Neuronal stem cell (in vitro differentiated cells): ENCODE measurements around the gene OVCA2.

Source experiments
- DNase-seq: peaks from one replicate; pipeline ENCODE4 v3.0.0-alpha.2; 2013; ENCODE audit warnings: low spot score
- H2AFZ ChIP-seq: one replicate; pipeline ENCODE4 v1.6.1; 2013; ENCODE audit warnings: mild to moderate bottlenecking, low read length, inconsistent platforms
- H2AK5ac ChIP-seq: 2 replicates; pipeline ENCODE4 v1.6.1; 2013; ENCODE audit warnings: low read depth, mild to moderate bottlenecking, inconsistent platforms, low read length, moderate library complexity, mixed read lengths
- H2BK120ac ChIP-seq: 2 replicates; pipeline ENCODE4 v1.6.1; 2013; ENCODE audit warnings: low read depth, mild to moderate bottlenecking, inconsistent platforms, low read length, moderate library complexity, mixed read lengths
- H2BK12ac ChIP-seq: one replicate; pipeline ENCODE4 v1.6.1; 2013; ENCODE audit warnings: low read length, inconsistent platforms
- H2BK15ac ChIP-seq: 2 replicates; pipeline ENCODE4 v1.6.1; 2013; ENCODE audit warnings: mild to moderate bottlenecking, low read length, inconsistent platforms, mixed read lengths
- H2BK5ac ChIP-seq: one replicate; pipeline ENCODE4 v1.6.1; 2013; ENCODE audit warnings: inconsistent platforms, mild to moderate bottlenecking, low read length, moderate library complexity
- H3K14ac ChIP-seq: one replicate; pipeline ENCODE4 v1.6.1; 2013; ENCODE audit warnings: low read length, inconsistent platforms
- H3K18ac ChIP-seq: 2 replicates; pipeline ENCODE4 v1.6.1; 2013; ENCODE audit warnings: low read length, inconsistent platforms
- H3K23ac ChIP-seq: 2 replicates; pipeline ENCODE4 v1.6.1; 2013; ENCODE audit warnings: low read depth, mild to moderate bottlenecking, mixed read lengths, low read length, inconsistent platforms; ENCODE audit not compliant: poor library complexity
- H3K27ac ChIP-seq: replicated peaks from 3 replicates; pipeline ENCODE4 v1.5.1; 2013; ENCODE audit warnings: low read length, inconsistent platforms
- H3K27me3 ChIP-seq, 3 experiments: 2 replicates each; pipeline ENCODE4 v1.6.1; 2013; ENCODE audit warnings: low read length in 3 of 3, mild to moderate bottlenecking in 2 of 3, inconsistent platforms in 1 of 3, low read depth in 1 of 3, mixed read lengths in 1 of 3, moderate library complexity in 1 of 3; ENCODE audit not compliant: control insufficient read depth in 3 of 3, insufficient read depth in 3 of 3
- H3K36me3 ChIP-seq, 2 donors: replicated peaks in 1 of 2; 2 replicates each; pipeline ENCODE4 v1.6.1; 2013; ENCODE audit warnings: low read length in 2 of 2; ENCODE audit not compliant: control insufficient read depth in 2 of 2, insufficient read depth in 2 of 2
- H3K4ac ChIP-seq: 2 replicates; pipeline ENCODE4 v1.6.1; 2013; ENCODE audit warnings: inconsistent platforms, mild to moderate bottlenecking, low read length, moderate library complexity
- H3K4me1 ChIP-seq, 2 donors: 1 replicate in 1 of 2; 2 replicates in 1 of 2; pipeline ENCODE4 v1.6.1; 2013; ENCODE audit warnings: low read length in 2 of 2, low read depth in 1 of 2; ENCODE audit not compliant: control insufficient read depth in 2 of 2, insufficient read depth in 1 of 2
- H3K4me2 ChIP-seq: one replicate; pipeline ENCODE4 v1.6.1; 2013; ENCODE audit warnings: mild to moderate bottlenecking, low read length, inconsistent platforms; ENCODE audit not compliant: insufficient read depth, poor library complexity, severe bottlenecking
- H3K4me3 ChIP-seq, 2 donors: 2 replicates each; pipeline ENCODE4 v1.5.1; 2013; ENCODE audit warnings: low read length in 2 of 2, mild to moderate bottlenecking in 2 of 2, inconsistent platforms in 1 of 2, moderate library complexity in 1 of 2
- H3K79me1 ChIP-seq: one replicate; pipeline ENCODE4 v1.6.1; 2013; ENCODE audit warnings: low read depth, mild to moderate bottlenecking, inconsistent platforms, low read length, moderate library complexity
- H3K9ac ChIP-seq: one replicate; pipeline ENCODE4 v1.6.1; 2013; ENCODE audit warnings: mild to moderate bottlenecking, low read depth, low read length, inconsistent platforms; ENCODE audit not compliant: poor library complexity
- H3K9me3 ChIP-seq, 2 donors: replicated peaks in 1 of 2; 2 replicates each; pipeline versions ENCODE3 to v1.6.1; 2013; ENCODE audit warnings: low read length in 2 of 2, mild to moderate bottlenecking in 2 of 2, inconsistent platforms in 1 of 2, low read depth in 1 of 2, mixed read lengths in 1 of 2, moderate library complexity in 1 of 2; ENCODE audit not compliant: control insufficient read depth in 2 of 2, insufficient read depth in 1 of 2
- H4K8ac ChIP-seq: one replicate; pipeline ENCODE4 v1.6.1; 2013; ENCODE audit warnings: low read depth, mild to moderate bottlenecking, inconsistent platforms, low read length, moderate library complexity
- H4K91ac ChIP-seq: one replicate; pipeline ENCODE4 v1.6.1; 2013; ENCODE audit warnings: low read length, low read depth, mild to moderate bottlenecking, inconsistent platforms; ENCODE audit not compliant: poor library complexity
- WGBS, 2 donors: extraction: QIAGEN DNeasy Blood & Tissue Kit; methylation state at CpG; one replicate each; pipeline ENCODE4 v1.1.7; 2013; ENCODE audit warnings: missing lambda C conversion rate in 2 of 2, mixed read lengths in 1 of 2; ENCODE audit not compliant: insufficient read length in 2 of 2, insufficient replicate concordance in 1 of 2; ENCODE audit errors: extremely low coverage in 2 of 2; 5-methylcytosine and 5-hydroxymethylcytosine counted together

OVCA2 gene

DNA sequence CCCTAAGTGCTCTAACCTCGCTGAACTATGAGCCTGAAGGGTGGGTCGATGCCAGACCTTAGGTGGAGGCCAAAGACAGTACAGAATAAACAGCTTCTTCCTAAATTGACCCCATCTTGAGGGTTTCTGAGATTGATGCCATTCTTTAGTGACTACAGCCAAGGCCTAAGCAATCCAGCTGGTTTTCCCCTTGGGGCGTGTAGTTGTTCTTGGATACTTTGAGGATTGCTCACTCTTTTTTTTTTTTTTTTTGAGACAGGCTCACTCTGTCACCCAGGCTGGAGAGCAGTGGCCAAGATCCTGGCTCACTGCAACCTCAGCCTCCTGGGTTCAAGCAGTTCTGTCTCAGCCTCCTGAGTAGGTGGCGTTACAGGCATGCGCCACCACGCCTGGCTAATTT is 2.0 kb downstream of the OVCA2 start:
- Histone ChIP-seq H3K4ac (no peak overlapping the region), H3K4me2 (no peak overlapping the region), H3K9ac (no peak overlapping the region), H2AK5ac (no peak overlapping the region), H3K23ac (no peak overlapping the region), H3K18ac (no peak overlapping the region), H4K8ac (no peak overlapping the region), H3K79me1 (peaks cover 2% of the 10 kb centered on the region), H3K9me3 (no peaks in the 10 kb centered on the region), H3K27me3 (peaks cover 0 to 7% (median 1%) of the 10 kb centered on the region in 3 experiments), H3K14ac (no peak overlapping the region), H2BK15ac (no peak overlapping the region), H3K36me3 (peaks cover 10 to 27% of the 10 kb centered on the region in 2 donors), H3K4me3 (no peak overlapping the region), H3K4me1 (peaks cover 6 to 13% of the 10 kb centered on the region in 2 donors), H4K91ac (no peak overlapping the region), H2BK5ac (no peak overlapping the region), H2BK120ac (no peak overlapping the region), H2BK12ac (no peak overlapping the region), H2AFZ (no peak overlapping the region), H3K27ac (no peak overlapping the region)
- no CpG with 5 or more reads among the region's 6 CpGs for WGBS, 2 donors
- DNase-seq: no peak

DNA sequence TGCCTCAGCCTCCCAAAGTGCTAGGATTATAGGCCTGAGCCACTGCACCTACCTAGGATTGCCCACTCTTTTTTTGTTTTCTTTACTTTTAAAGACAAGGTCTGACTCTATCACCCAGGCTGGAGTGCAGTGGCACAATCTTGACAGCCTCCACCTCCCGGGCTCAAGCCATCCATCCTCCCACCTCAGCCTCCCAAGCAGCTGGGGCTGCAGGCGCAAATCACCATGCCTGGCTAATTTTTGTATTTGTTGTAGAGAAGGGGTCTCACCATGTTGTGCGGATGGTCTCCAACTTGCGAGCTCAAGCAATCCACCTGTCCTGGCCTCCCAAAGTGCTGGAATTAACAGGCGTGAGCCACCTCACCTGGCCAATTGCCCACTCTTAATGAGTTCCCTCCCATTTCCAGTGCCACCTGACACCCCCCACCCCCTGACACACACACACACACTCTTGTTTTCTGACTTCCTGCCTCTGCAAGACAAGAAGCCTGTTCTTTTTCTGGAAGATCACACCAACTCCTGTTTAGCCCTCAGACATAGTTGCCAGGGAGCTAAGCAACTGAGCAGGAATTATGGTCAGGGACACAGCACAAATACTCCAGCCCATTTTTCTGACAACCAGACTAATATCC is 2.6 kb downstream of the OVCA2 start:
- WGBS, 2 donors: no CpG with 5 or more reads among the region's 5 CpGs
- no peak overlapping the region for H2AFZ ChIP-seq
- H3K27ac ChIP-seq: no peak overlapping the region

DNA sequence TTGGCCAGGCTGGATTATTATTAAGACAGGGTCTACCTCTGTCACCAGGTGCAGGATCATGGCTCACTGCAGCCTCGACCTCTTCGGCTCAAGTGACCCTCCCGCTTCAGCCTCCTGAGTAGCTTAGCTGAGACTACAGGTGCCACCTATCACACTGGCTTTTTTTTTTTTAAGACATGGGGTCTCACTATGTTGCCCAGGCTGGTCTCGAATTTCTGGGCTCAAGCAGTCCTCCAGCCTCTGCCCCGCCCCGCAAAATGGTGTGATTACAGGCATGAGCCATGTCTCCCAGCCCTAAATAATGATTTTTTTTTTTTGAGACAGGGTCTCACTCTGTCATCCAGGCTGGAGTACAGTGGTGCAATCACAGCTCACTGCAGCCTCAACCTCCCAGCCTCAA is 5.8 kb downstream of the OVCA2 start:
- Histone ChIP-seq H2BK120ac (no peak overlapping the region), H3K23ac (no peak overlapping the region), H3K27ac (no peak overlapping the region), H3K9ac (no peak overlapping the region), H2BK12ac (no peak overlapping the region), H2BK15ac (no peak overlapping the region), H3K4me2 (no peak overlapping the region), H4K91ac (no peak overlapping the region), H3K18ac (no peak overlapping the region), H3K4ac (no peak overlapping the region), H2AK5ac (no peak overlapping the region), H3K27me3 (peaks cover 4 to 33% (median 14%) of the 10 kb centered on the region in 3 experiments), H3K36me3 (peaks cover 5 to 27% of the 10 kb centered on the region in 2 donors), H3K14ac (no peak overlapping the region), H3K4me3 (no peak overlapping the region), H3K4me1 (peaks cover 4 to 23% of the 10 kb centered on the region in 2 donors), H3K9me3 (no peaks in the 10 kb centered on the region), H4K8ac (no peak overlapping the region), H2BK5ac (no peak overlapping the region), H3K79me1 (peaks cover 2% of the 10 kb centered on the region), H2AFZ (no peak overlapping the region)
- WGBS, 2 donors: no CpG with 5 or more reads among the region's 6 CpGs
- no peak for DNase-seq

More for the DNA sequence above, 2.6 kb downstream of the OVCA2 start:
- Histone ChIP-seq H3K23ac (no peak overlapping the region), H2BK12ac (no peak overlapping the region), H3K14ac (no peak overlapping the region), H3K79me1 (peaks cover 2% of the 10 kb centered on the region), H2AK5ac (no peak overlapping the region), H2BK5ac (no peak overlapping the region), H3K27me3 (peaks cover 0 to 11% (median 2%) of the 10 kb centered on the region in 3 experiments), H3K9ac (no peak overlapping the region), H3K18ac (no peak overlapping the region), H3K4ac (no peak overlapping the region), H4K8ac (no peak overlapping the region), H2BK120ac (no peak overlapping the region), H3K9me3 (no peaks in the 10 kb centered on the region), H4K91ac (no peak overlapping the region), H3K4me1 (peaks cover 9 to 18% of the 10 kb centered on the region in 2 donors), H3K4me3 (no peak overlapping the region), H2BK15ac (no peak overlapping the region), H3K4me2 (no peak overlapping the region), H3K36me3 (peaks cover 10 to 27% of the 10 kb centered on the region in 2 donors)
- DNase-seq: no peak

DNA sequence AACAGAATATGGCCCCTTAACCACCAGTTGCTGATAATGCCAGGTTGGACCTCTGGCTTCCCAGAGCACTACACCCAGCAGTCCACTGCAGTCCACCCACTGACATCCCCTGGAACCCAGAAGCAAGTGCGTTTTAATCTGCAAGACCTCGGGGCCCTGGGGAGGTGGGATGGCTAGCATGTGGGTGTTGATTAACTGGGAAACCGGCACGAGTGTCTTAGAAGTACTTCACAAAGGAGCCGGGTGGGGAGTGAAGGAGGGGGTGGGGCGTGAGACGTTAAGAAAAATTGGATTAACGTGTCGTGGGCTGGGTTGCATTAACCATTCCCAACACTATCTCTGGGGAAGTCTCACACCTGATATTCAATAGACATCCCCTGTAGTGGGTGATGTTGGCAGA is 7.0 kb downstream of the OVCA2 start:
- no peak overlapping the region for H2BK5ac ChIP-seq
- H3K9ac ChIP-seq: no peak overlapping the region
- H3K4ac ChIP-seq: no peak overlapping the region
- no peak overlapping the region for H2AFZ ChIP-seq
- H3K4me2 ChIP-seq: peak overlapping the region; percentile 97
- no peak overlapping the region for H3K23ac ChIP-seq
- no peak overlapping the region for H4K8ac ChIP-seq
- H3K14ac ChIP-seq: no peak overlapping the region
- peaks cover 7 to 21% of the 10 kb centered on the region in 2 donors for H3K4me1 ChIP-seq
- no peak overlapping the region for H2AK5ac ChIP-seq
- peaks cover 2% of the 10 kb centered on the region for H3K79me1 ChIP-seq
- H3K4me3 ChIP-seq: peak overlapping the region in 1 of 2 donors; percentile 84
- no peak overlapping the region for H3K27ac ChIP-seq
- no peak overlapping the region for H2BK12ac ChIP-seq
- no CpG with 5 or more reads among the region's 9 CpGs for WGBS, 2 donors
- H3K36me3 ChIP-seq: peaks cover 1 to 16% of the 10 kb centered on the region in 2 donors
- H2BK120ac ChIP-seq: no peak overlapping the region
- DNase-seq: no peak
- no peak overlapping the region for H2BK15ac ChIP-seq
- H3K18ac ChIP-seq: no peak overlapping the region
- no peaks in the 10 kb centered on the region for H3K9me3 ChIP-seq
- H4K91ac ChIP-seq: no peak overlapping the region
- peaks cover 4 to 43% (median 20%) of the 10 kb centered on the region in 3 experiments for H3K27me3 ChIP-seq
